NCI-H748 (cell line): ENCODE measurements around the gene VAV1.
"Not testable (repeated sequence)": the region's sequence is repeated elsewhere in the genome, so short reads cannot be mapped to it uniquely, and the experiment has no call there.

ENCODE experiments used
- DNase-seq: peaks from one replicate; lab custom pipeline; 2025; ENCODE audit not compliant: unreplicated experiment; lab: John Stamatoyannopoulos, UW

VAV1 gene

DNA sequence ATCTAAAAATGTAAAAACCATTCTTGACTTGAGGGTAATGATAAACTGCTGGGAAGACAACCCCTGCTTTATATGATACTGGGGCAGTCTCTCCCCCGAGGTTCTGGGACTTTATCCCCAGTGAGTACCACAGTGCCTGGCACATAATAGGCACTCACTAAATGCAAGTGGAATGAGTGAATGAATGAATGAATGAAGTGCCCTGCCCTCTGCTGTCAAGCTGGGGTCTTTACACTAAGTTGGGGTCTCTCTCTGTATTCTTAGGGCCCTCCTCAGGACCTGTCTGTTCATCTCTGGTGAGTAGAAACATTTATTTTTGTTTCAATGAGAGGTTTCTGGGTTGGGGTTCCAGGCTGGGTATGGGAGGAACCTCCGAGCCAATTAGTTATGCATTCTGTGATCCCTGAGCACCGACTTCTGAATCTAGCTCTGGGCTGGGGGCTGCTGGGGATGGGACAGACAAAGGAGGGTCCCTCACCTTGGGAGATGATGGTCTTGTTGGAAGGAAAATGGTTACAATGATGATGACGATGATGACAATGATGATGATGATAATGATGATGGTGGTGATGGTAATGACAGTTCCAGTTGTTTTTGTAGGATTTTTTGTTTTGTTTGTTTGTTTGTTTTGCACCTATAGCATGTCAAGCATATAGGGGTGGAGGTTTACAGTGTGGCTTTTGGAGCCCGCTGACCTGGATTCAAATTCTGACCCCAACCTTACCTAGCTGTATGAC is 70.5 kb downstream of the VAV1 start:
- DNase-seq: no peak

DNA sequence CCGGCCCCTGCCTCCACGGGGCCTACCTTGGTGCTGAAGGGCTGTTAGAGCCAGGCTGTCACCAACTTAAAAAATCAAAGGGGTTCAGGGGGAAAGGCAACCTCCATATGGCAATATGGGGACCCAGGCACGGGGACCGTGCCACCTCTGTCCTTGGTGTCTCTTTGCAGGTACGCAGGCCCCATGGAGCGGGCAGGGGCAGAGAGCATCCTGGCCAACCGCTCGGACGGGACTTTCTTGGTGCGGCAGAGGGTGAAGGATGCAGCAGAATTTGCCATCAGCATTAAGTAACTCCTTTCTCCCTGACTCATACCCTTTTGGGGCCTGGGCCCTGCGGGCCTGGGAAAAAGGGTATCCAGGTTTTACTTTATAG is 75.3 kb downstream of the VAV1 start:
- no peak for DNase-seq

- no peak for DNase-seq
These were observed 76.5 kb downstream of the VAV1 start for GRCh38 chr19:6848986-6849385.

- no peak for DNase-seq
These were observed 77.4 kb downstream of the VAV1 start for GRCh38 chr19:6849876-6850275.

DNA sequence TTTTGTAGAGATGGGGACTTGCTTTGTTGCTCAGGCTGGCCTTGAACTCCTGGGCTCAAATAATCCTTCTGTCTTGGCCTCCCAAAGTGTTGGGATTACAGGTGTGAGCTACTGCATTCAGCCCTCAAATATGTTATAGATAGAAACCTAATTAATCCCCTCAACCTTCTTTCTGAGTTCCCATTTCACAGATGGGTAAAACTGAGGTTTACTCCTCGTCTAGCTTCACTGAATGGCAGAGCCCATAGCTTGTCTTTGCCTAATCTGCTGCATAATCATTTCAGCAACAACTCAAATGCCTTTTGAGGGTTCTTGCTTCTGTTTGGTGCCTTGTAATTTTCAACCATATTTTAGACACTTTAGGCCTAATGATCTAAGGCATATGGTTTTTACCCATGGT is 78.9 kb downstream of the VAV1 start:
- DNase-seq: no peak

- no peak for DNase-seq
These were observed 79.5 kb downstream of the VAV1 start for GRCh38 chr19:6852001-6852400.

- no peak for DNase-seq
These were observed 81.4 kb downstream of the VAV1 start for GRCh38 chr19:6853868-6854267.

GRCh38 chr19:6854758-6855157 is 82.2 kb downstream of the VAV1 start:
- DNase-seq: no peak

GRCh38 chr19:6856749-6857372 is 84.4 kb downstream of the VAV1 start:
- DNase-seq: no peak

DNA sequence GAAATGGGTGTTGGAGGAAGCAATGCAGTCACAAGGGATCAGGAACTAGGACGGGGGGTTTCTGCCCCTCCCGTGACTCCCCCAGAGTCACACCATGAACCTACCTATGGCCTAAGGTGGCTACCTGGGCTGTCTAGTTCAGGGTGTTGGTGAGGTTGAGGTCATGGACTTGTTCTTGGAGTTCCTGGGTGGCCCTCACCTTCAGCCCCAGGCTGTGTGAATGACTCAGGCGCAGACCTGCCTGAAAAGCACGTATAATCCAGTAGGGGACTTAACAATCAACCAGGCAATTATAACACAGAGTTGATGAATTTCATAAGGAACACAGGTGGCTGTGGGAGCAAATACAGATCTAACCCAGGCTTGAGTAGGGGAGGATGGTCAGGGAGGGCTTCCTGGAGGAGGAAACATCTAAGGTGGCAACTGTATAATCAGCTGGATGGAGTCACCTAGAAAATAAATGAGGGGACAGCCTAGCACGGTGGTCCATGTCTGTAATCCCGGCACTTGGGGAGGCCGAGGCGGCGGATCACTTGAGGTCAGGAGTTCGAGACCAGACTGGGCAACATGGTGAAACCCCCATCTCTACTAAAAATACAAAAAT is 89.3 kb downstream of the VAV1 start:
- DNase-seq: no peak

GRCh38 chr19:6862673-6863078 is 90.2 kb downstream of the VAV1 start:
- peak; percentile 70 for DNase-seq

DNA sequence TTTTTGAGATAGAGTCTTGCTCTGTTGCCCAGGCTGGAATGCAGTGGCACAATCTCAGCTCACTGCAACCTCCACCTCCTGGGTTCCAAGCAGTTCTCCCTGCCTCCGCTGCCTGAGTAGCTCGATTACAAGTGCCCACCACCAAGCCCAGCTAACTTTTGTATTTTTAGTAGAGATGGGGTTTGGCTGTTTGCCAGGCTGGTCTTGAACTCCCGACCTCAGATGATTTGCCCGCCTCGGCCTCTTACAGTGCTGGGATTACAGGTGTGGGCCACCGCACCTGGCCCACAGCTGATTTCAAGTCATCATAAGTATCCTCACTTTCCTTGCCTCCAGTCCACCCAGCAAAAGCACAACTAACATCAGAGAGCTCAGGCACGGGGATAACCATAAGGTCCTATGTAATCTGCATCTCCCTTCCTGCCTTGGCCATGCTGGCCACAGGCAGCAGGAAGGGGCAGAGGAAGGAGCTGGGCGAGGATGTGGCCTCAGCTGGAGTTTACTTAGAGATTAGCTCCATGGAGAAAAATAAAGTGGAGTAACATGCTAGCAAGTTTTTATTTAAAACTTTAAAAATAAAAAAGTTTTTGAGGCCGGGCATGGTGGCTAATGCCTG is 91.9 kb downstream of the VAV1 start:
- DNase-seq: no peak

- DNase-seq: no peak
These were observed 93.3 kb downstream of the VAV1 start for GRCh38 chr19:6865849-6866248.

- DNase-seq: no peak
These were observed 94.2 kb downstream of the VAV1 start for GRCh38 chr19:6866741-6867151.

- DNase-seq: no peak
These were observed 95.8 kb downstream of the VAV1 start for GRCh38 chr19:6868351-6868750.

DNA sequence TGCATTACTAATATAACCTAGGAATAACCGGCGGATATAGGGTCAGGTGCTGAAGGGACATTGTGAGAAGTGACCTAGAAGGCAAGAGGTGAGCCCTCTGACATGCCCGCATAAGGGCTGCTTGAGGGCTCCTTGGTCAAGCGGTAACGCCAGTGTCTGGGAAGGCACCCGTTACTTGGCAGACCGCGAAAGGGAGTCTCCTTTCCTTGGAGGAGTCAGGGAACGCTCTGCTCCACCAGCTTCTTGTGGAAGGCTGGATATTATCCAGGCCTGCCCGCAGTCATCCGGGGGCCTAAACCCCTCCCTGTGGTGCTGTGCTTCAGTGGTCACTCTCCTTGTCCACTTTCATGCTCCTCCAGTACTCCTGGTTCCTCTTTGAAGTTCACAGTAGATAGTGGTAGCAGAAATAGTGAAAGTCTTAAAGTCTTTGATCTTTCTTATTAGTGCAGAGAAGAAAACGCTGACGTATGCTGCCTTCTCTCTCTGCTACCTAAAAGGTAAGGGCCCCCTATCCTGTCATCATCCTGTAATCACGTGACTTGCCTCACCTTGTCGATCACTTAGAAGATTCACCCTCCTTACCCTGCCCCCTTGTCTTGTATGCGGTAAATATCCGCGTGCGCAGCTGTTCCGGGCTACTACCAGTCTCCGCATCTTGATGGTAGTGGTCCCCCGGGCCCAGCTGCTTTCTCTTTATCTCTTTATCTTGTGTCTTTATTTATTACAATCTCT is 96.8 kb downstream of the VAV1 start:
- DNase-seq: not testable (repeated sequence)

DNA sequence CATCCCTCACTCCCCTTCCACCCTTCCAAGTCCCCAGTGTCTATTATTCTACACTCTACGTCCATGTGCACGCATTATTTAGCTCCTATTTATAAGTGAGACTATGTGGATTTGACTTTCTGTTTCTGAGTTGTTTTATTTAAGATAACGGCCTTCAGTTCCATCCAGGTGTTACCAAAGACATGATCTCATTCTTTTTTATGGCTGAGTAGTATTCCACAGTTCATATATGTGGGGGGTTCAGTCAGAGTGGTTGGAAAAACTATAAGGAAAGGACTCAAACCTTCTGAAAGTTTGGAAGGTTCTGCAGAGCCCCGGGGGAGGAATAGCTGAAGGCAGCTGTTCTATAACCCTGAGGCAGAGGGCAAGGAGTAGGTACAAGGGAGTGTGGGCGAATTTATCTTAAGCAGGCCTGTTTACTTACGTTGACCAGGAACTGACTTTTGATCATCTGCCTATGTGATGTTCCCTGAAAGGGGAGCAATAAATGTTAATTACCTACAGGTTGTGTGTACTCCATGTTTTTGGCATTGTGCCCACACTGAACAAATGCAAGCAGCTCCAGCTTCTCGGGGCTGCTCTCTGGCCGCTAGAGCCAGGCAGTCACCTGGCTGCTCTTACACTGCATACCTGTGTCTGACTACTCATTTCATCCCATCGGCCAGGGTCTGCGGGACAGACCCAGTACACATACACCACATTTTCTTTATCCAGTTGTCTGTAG is 101.4 kb downstream of the VAV1 start:
- DNase-seq: peak; percentile 52

DNA sequence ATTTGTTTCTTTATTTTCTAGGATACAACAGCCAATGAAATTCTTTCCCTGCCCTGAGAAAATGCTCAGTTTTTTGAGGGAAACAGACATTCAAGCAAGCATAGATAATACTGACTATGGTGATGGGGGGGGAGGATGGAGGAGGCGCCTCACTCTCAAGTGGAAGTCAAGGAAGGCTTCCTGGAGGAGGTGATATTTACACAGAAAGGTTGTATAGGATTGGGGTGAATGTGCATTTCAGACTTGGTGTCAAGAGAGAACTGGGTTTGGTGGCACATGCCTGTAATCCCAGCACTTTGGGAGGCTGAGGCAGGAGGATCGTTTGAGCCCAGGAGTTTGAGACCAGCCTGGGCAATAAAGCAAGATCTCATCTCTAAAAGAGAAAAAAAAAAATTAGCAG is 102.7 kb downstream of the VAV1 start:
- no peak for DNase-seq

DNA sequence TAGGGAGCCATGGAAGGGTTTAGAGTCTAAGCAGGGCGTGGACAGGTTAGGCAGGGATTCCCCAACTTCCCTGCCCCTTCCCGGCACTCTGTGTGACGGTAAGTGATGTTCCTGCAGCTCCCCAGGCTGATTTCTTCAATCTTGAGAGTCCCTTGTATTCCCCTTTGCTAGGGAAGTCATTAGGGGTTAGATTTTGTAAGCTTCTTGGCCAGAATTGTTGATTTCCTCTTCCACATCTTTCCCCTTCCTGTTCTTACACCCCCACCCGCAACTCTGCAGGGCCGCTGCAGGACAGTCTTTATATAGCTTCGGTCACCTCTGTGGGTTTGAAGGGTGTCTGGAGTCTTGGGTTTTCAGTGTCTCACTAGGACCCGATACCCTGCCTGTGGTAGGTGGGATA is 104.2 kb downstream of the VAV1 start:
- DNase-seq: no peak

GRCh38 chr19:6877766-6878165 is 105.3 kb downstream of the VAV1 start:
- no peak for DNase-seq
